ENCODE measurements around the gene SMIM20. TPM values are rescaled to one million over a fixed set of nuclear protein-coding genes. Genes with fewer than 3 reads are reported as not detected.

Gene SMIM20
- total and polyA plus RNA-seq, 4 donors, result 11.1 to 25.0 (median 20.4) TPM

- Histone ChIP-seq H3K4me3 (ENCODE audit: low read depth in 1 of 3, low read length in 3 of 3) (no peak overlapping the region), H3K4me1 (ENCODE audit: control insufficient read depth in 4 of 4, insufficient read depth in 4 of 4, low read length in 3 of 4) (peaks cover 0 to 6% (median under 1%) of the 10 kb centered on the region in 4 donors), H3K9me3 (ENCODE audit: control insufficient read depth in 4 of 4, low read length in 3 of 4) (no peaks in the 10 kb centered on the region), H3K36me3 (ENCODE audit: control insufficient read depth in 4 of 4, insufficient read depth in 3 of 4, low read depth in 1 of 4, low read length in 3 of 4) (no peaks in the 10 kb centered on the region), H3K27me3 (ENCODE audit: control insufficient read depth in 4 of 4, insufficient read depth in 4 of 4, low read length in 3 of 4) (no peaks in the 10 kb centered on the region), H3K9ac (ENCODE audit: low read depth in 1 of 2, low read length in 2 of 2) (no peak overlapping the region), H3K27ac (ENCODE audit: low read depth in 1 of 2, low read length in 2 of 2) (no peak overlapping the region)
- TF ChIP-seq, protein P1, sequence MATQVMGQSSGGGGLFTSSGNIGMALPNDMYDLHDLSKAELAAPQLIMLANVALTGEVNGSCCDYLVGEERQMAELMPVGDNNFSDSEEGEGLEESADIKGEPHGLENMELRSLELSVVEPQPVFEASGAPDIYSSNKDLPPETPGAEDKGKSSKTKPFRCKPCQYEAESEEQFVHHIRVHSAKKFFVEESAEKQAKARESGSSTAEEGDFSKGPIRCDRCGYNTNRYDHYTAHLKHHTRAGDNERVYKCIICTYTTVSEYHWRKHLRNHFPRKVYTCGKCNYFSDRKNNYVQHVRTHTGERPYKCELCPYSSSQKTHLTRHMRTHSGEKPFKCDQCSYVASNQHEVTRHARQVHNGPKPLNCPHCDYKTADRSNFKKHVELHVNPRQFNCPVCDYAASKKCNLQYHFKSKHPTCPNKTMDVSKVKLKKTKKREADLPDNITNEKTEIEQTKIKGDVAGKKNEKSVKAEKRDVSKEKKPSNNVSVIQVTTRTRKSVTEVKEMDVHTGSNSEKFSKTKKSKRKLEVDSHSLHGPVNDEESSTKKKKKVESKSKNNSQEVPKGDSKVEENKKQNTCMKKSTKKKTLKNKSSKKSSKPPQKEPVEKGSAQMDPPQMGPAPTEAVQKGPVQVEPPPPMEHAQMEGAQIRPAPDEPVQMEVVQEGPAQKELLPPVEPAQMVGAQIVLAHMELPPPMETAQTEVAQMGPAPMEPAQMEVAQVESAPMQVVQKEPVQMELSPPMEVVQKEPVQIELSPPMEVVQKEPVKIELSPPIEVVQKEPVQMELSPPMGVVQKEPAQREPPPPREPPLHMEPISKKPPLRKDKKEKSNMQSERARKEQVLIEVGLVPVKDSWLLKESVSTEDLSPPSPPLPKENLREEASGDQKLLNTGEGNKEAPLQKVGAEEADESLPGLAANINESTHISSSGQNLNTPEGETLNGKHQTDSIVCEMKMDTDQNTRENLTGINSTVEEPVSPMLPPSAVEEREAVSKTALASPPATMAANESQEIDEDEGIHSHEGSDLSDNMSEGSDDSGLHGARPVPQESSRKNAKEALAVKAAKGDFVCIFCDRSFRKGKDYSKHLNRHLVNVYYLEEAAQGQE (IDR thresholded peaks at IDR 0.05), result no peak
- no peak for TF ChIP-seq SP1 (IDR thresholded peaks at IDR 0.05)
- TF ChIP-seq CTCF (IDR thresholded peaks at IDR 0.05; ENCODE audit: low read depth, low read length, missing input control), result no peak
- TF ChIP-seq JUND (IDR thresholded peaks at IDR 0.05), result no peak
- no peak for TF ChIP-seq HNF4G (IDR thresholded peaks at IDR 0.05)
- no peak for TF ChIP-seq GABPA (IDR thresholded peaks at IDR 0.05 in 1 of 2, conservative IDR thresholded peaks at IDR 0.05 in 1 of 2)
- no peak for TF ChIP-seq EGR1 (IDR thresholded peaks at IDR 0.05; ENCODE audit: low read depth in 2 of 2)
- no peak for TF ChIP-seq ATF3 (IDR thresholded peaks at IDR 0.05)
- TF ChIP-seq FOXA1 (IDR thresholded peaks at IDR 0.05), result no peak
- TF ChIP-seq RXRA (IDR thresholded peaks at IDR 0.05), result no peak
- TF ChIP-seq FOXA2 (IDR thresholded peaks at IDR 0.05), result no peak
- no peak for TF ChIP-seq ZBTB33 (IDR thresholded peaks at IDR 0.05)
- TF ChIP-seq, protein P2, sequence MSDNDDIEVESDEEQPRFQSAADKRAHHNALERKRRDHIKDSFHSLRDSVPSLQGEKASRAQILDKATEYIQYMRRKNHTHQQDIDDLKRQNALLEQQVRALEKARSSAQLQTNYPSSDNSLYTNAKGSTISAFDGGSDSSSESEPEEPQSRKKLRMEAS (IDR thresholded peaks at IDR 0.05), result no peak
- DNase-seq (ENCODE audit: low spot score), result no peak
- WGBS, result 73% methylated on average over 5 of the region's 5 CpGs
These were observed 5.5 kb upstream of the SMIM20 start for GRCh38 chr4:25908491-25908901.

DNA sequence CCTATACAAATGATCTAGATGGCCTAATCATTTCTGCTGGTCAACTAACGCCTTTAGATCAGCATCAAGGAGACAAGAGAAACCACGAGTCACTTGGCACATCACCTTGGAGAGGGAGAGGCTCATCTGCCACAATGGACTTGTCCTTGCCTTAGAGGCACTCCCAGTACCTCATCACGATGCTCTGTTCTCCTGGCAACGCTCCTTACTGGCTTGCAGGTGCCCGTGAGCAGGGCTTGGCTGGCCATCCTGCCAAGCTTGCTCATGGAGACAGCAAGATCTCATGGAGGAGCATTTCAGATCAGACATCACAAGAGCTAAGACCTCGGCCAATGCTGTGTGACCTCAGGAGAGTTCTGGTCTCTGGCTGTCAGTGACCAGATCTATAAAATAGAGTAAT, 2.7 kb upstream of the SMIM20 start:
- TF ChIP-seq ATF3 (IDR thresholded peaks at IDR 0.05) (no peak), HNF4G (IDR thresholded peaks at IDR 0.05) (no peak), FOXA1 (IDR thresholded peaks at IDR 0.05) (no peak), HNF4A (conservative IDR thresholded peaks at IDR 0.05) (no peak), YY1 (IDR thresholded peaks at IDR 0.05) (no peak), JUND (IDR thresholded peaks at IDR 0.05) (no peak), TAF1 (conservative IDR thresholded peaks at IDR 0.05) (no peak), CTCF (IDR thresholded peaks at IDR 0.05; ENCODE audit: low read depth, low read length, missing input control) (no peak), NR2F2 (IDR thresholded peaks at IDR 0.05) (no peak)
- Histone ChIP-seq H3K27ac (ENCODE audit: low read depth in 1 of 2, low read length in 2 of 2) (no peak overlapping the region), H3K27me3 (ENCODE audit: control insufficient read depth in 4 of 4, insufficient read depth in 4 of 4, low read length in 3 of 4) (no peaks in the 10 kb centered on the region), H3K4me3 (ENCODE audit: low read depth in 1 of 3, low read length in 3 of 3) (no peak overlapping the region), H3K9me3 (ENCODE audit: control insufficient read depth in 4 of 4, low read length in 3 of 4) (no peaks in the 10 kb centered on the region), H3K4me1 (ENCODE audit: control insufficient read depth in 4 of 4, insufficient read depth in 4 of 4, low read length in 3 of 4) (peaks cover 1 to 16% (median 9%) of the 10 kb centered on the region in 4 donors), H3K9ac (ENCODE audit: low read depth in 1 of 2, low read length in 2 of 2) (no peak overlapping the region), H3K36me3 (ENCODE audit: control insufficient read depth in 4 of 4, insufficient read depth in 3 of 4, low read depth in 1 of 4, low read length in 3 of 4) (no peaks in the 10 kb centered on the region)
- 84% methylated on average over 6 of the region's 6 CpGs for WGBS
- DNase-seq (ENCODE audit: low spot score), result no peak

Data from liver (tissue), 9 donors.